Measurements from ENCODE around the gene EML6.

DNA sequence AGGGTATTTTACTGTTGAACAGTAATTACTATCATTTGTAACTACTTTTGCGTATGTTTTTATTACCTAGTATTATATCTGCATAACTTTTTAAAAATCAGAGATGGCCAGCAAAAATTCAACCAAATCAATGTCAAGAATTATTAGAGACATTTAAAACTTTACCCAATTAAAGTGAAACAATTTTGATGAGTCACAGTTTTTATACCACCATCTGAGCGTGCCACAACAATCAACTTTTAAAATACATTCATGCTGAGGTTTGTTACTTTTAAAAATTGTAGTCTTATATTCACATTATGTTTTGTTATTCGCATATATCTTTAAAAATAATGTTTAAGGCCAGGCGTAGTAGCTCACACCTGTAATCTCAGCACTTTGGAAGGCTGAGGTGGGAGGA is 211.9 kb downstream of the EML6 start:
- TF ChIP-seq, protein P1, sequence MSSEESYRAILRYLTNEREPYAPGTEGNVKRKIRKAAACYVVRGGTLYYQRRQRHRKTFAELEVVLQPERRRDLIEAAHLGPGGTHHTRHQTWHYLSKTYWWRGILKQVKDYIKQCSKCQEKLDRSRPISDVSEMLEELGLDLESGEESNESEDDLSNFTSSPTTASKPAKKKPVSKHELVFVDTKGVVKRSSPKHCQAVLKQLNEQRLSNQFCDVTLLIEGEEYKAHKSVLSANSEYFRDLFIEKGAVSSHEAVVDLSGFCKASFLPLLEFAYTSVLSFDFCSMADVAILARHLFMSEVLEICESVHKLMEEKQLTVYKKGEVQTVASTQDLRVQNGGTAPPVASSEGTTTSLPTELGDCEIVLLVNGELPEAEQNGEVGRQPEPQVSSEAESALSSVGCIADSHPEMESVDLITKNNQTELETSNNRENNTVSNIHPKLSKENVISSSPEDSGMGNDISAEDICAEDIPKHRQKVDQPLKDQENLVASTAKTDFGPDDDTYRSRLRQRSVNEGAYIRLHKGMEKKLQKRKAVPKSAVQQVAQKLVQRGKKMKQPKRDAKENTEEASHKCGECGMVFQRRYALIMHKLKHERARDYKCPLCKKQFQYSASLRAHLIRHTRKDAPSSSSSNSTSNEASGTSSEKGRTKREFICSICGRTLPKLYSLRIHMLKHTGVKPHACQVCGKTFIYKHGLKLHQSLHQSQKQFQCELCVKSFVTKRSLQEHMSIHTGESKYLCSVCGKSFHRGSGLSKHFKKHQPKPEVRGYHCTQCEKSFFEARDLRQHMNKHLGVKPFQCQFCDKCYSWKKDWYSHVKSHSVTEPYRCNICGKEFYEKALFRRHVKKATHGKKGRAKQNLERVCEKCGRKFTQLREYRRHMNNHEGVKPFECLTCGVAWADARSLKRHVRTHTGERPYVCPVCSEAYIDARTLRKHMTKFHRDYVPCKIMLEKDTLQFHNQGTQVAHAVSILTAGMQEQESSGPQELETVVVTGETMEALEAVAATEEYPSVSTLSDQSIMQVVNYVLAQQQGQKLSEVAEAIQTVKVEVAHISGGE (CRISPR knock-in tag; IDR thresholded peaks at IDR 0.05), result no peak
- TF ChIP-seq, protein P2, sequence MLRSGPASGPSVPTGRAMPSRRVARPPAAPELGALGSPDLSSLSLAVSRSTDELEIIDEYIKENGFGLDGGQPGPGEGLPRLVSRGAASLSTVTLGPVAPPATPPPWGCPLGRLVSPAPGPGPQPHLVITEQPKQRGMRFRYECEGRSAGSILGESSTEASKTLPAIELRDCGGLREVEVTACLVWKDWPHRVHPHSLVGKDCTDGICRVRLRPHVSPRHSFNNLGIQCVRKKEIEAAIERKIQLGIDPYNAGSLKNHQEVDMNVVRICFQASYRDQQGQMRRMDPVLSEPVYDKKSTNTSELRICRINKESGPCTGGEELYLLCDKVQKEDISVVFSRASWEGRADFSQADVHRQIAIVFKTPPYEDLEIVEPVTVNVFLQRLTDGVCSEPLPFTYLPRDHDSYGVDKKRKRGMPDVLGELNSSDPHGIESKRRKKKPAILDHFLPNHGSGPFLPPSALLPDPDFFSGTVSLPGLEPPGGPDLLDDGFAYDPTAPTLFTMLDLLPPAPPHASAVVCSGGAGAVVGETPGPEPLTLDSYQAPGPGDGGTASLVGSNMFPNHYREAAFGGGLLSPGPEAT (IDR thresholded peaks at IDR 0.05; ENCODE audit: low read depth), result no peak
- no peak for TF ChIP-seq ESRRA (IDR thresholded peaks at IDR 0.05; ENCODE audit: low read length)
- TF ChIP-seq, protein P3, sequence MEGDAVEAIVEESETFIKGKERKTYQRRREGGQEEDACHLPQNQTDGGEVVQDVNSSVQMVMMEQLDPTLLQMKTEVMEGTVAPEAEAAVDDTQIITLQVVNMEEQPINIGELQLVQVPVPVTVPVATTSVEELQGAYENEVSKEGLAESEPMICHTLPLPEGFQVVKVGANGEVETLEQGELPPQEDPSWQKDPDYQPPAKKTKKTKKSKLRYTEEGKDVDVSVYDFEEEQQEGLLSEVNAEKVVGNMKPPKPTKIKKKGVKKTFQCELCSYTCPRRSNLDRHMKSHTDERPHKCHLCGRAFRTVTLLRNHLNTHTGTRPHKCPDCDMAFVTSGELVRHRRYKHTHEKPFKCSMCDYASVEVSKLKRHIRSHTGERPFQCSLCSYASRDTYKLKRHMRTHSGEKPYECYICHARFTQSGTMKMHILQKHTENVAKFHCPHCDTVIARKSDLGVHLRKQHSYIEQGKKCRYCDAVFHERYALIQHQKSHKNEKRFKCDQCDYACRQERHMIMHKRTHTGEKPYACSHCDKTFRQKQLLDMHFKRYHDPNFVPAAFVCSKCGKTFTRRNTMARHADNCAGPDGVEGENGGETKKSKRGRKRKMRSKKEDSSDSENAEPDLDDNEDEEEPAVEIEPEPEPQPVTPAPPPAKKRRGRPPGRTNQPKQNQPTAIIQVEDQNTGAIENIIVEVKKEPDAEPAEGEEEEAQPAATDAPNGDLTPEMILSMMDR (IDR thresholded peaks at IDR 0.05 in 2 of 3, conservative IDR thresholded peaks at IDR 0.05 in 1 of 3; ENCODE audit: control insufficient read depth in 2 of 3, extremely low read depth in 1 of 3, insufficient read depth in 1 of 3, low read depth in 3 of 3, low read length in 3 of 3), result no peak
- TF ChIP-seq ETV6 (conservative IDR thresholded peaks at IDR 0.05 in 1 of 2, IDR thresholded peaks at IDR 0.05 in 1 of 2; ENCODE audit: borderline replicate concordance in 1 of 2, low read depth in 1 of 2), result no peak
- TF ChIP-seq EZH2 (IDR thresholded peaks at IDR 0.05; ENCODE audit: borderline replicate concordance, control insufficient read depth, low read depth, low read length), result no peak
- no peak for TF ChIP-seq KDM1A (IDR thresholded peaks at IDR 0.05; ENCODE audit: borderline replicate concordance)
- TF ChIP-seq MEF2A (IDR thresholded peaks at IDR 0.05; ENCODE audit: insufficient read depth, low read depth, low read length), result no peak
- TF ChIP-seq NBN (IDR thresholded peaks at IDR 0.05), result no peak
- TF ChIP-seq SUZ12 (IDR thresholded peaks at IDR 0.05; ENCODE audit: unreplicated experiment), result no peak
- no peak for TF ChIP-seq POLR2AphosphoS5 (IDR thresholded peaks at IDR 0.05; ENCODE audit: low read length)
- TF ChIP-seq PAX8 (IDR thresholded peaks at IDR 0.05), result no peak
- no peak for TF ChIP-seq IKZF1 (conservative IDR thresholded peaks at IDR 0.05)
- no peak for TF ChIP-seq EP300 (IDR thresholded peaks at IDR 0.05; ENCODE audit: borderline replicate concordance in 1 of 2, control insufficient read depth in 1 of 2, low read depth in 2 of 2, low read length in 2 of 2)

All from GM12878 (cell line).